ENCODE measurements around the gene KLHL22. TPM values are rescaled to one million over a fixed set of nuclear protein-coding genes. Genes with fewer than 3 reads are reported as not detected.
"Not testable (repeated sequence)": the region's sequence is repeated elsewhere in the genome, so short reads cannot be mapped to it uniquely, and the experiment has no call there.

KLHL22 gene
- total RNA-seq, 1 experiment from 2014 or later = 26.5 TPM

DNA sequence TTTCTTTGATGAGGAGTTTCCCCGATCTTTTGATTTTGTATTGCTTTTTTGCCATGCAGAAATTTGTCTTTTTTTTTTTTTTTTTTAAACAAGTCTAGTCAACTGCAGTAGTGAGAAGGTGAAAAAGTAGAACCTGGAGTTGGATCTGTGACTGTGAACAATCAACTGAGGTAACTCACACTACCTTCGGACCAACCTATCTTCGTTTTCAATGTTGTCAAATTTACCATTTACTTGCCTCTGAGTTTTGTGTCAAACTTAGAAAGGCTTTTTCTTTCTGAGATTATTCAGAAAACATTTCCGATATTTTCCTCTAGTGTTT, 20.5 kb downstream of the KLHL22 start:
- BruUV-seq (replicated peaks) = no TSS peak
- no peaks in the 10 kb centered on the region for H3K27me3 Mint-ChIP-seq (ENCODE audit: unreplicated experiment)
- H3K9me3 Mint-ChIP-seq (ENCODE audit: low read depth, unreplicated experiment) = peaks cover 4% of the 10 kb centered on the region
- no peaks in the 10 kb centered on the region for H3K4me1 Mint-ChIP-seq (ENCODE audit: low read depth, unreplicated experiment)
- TF ChIP-seq, protein P1, sequence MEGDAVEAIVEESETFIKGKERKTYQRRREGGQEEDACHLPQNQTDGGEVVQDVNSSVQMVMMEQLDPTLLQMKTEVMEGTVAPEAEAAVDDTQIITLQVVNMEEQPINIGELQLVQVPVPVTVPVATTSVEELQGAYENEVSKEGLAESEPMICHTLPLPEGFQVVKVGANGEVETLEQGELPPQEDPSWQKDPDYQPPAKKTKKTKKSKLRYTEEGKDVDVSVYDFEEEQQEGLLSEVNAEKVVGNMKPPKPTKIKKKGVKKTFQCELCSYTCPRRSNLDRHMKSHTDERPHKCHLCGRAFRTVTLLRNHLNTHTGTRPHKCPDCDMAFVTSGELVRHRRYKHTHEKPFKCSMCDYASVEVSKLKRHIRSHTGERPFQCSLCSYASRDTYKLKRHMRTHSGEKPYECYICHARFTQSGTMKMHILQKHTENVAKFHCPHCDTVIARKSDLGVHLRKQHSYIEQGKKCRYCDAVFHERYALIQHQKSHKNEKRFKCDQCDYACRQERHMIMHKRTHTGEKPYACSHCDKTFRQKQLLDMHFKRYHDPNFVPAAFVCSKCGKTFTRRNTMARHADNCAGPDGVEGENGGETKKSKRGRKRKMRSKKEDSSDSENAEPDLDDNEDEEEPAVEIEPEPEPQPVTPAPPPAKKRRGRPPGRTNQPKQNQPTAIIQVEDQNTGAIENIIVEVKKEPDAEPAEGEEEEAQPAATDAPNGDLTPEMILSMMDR (IDR thresholded peaks at IDR 0.05; ENCODE audit: unreplicated experiment) = no peak
- intact Hi-C loops (cut with micrococcal nuclease; ENCODE audit: unreplicated experiment) = no loop called here
- no peak overlapping the region for H3K4me3 Mint-ChIP-seq (ENCODE audit: low read depth, unreplicated experiment)
- DNase-seq = no peak
- no peaks in the 10 kb centered on the region for H3K36me3 Mint-ChIP-seq (ENCODE audit: insufficient read depth, unreplicated experiment)
- H3K27ac Mint-ChIP-seq (ENCODE audit: unreplicated experiment) = no peak overlapping the region
- CTCF ChIA-PET = interaction anchor here (0.7 kb wide), 1 partner anchor 57 kb away, joined by 3 read pairs; no protein-coding TSS in a partner anchor

DNA sequence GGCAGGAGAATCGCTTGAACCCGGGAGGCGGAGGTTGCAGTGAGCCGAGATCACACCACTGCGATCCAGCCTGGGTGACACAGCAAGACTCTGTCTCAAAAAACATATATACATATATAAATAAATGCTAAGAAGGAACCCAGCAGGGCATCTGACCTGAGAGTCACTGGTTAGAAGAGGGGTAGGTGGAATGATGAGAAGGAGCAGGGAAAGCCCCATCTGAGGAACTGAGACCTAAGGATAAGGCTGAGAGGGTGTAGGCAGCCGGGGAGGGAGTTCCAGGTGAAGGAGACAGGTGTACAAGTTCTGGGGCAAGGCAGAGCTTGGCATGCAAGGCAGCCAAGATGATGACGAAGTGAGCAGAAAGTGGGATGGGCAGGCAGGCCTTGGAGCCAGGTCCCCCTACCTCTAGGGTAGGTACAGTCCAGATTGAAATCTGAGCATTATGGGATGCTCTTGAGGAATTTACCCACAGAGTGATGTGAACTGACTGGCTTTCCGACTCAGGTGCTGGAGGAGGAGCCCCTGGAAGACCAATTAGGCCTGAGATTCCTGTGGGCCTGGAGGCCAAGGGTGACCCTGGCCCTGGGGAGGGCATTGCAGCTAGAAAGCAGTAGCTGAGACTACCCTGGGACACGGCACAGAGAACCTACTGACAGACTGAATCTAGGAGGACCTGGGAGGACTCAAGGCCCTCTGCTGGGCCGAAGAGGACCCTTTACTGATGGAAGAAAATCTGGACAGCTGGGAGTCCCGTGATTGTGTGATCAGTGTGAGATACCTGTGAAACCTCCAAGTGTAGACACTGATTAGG, 22.8 kb downstream of the KLHL22 start:
- CTCF ChIA-PET = no interaction called here
- H3K9me3 Mint-ChIP-seq (ENCODE audit: low read depth, unreplicated experiment) = no peaks in the 10 kb centered on the region
- intact Hi-C loops (cut with micrococcal nuclease; ENCODE audit: unreplicated experiment) = no loop called here
- no TSS peak for BruUV-seq (replicated peaks)
- TF ChIP-seq, protein P1 (IDR thresholded peaks at IDR 0.05; ENCODE audit: unreplicated experiment) = no peak
- H3K4me3 Mint-ChIP-seq (ENCODE audit: low read depth, unreplicated experiment) = no peak overlapping the region
- no peaks in the 10 kb centered on the region for H3K4me1 Mint-ChIP-seq (ENCODE audit: low read depth, unreplicated experiment)
- H3K27ac Mint-ChIP-seq (ENCODE audit: unreplicated experiment) = peak overlapping the region; percentile 55
- H3K36me3 Mint-ChIP-seq (ENCODE audit: insufficient read depth, unreplicated experiment) = peaks cover 4% of the 10 kb centered on the region
- no peak for DNase-seq
- no peaks in the 10 kb centered on the region for H3K27me3 Mint-ChIP-seq (ENCODE audit: unreplicated experiment)

DNA sequence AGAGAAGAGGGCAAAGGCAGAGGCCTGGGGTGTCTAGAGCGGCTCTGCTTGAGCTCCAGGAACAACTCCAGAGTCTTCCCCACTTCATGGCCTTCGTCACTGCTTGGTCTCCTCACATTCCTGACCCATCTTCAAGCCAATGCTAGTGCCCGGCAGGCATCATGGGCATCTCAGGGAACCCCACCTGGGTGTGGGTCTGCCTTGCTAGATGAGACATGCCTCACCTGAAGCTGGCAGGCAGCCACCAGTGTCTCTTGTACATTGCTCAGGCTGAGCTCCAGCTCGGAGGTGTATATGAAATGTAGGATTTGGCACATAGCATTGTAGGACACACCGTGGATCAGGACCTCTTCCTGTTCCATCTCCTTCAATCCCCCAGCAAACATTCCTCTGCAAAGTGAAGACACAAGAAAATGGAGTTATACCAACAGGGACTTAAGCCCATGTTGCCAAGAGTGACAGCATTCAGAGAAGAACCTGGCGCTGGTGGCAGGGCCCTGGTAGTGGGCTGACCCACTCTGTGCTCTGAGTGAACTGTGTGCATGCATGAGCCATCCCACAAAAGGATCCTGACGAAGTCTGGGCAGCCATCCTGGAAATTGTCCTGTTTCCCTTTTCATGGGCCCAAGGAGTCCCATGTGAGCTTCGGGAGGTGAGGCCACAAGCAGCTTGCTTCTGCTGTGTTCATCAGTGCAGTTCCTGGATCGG, 24.3 kb downstream of the KLHL22 start:
- H3K27me3 Mint-ChIP-seq (ENCODE audit: unreplicated experiment) = no peaks in the 10 kb centered on the region
- CTCF ChIA-PET = no interaction called here
- TF ChIP-seq, protein P1 (IDR thresholded peaks at IDR 0.05; ENCODE audit: unreplicated experiment) = no peak
- no peaks in the 10 kb centered on the region for H3K4me1 Mint-ChIP-seq (ENCODE audit: low read depth, unreplicated experiment)
- no peak overlapping the region for H3K4me3 Mint-ChIP-seq (ENCODE audit: low read depth, unreplicated experiment)
- no peak for DNase-seq
- no TSS peak for BruUV-seq (replicated peaks)
- no peaks in the 10 kb centered on the region for H3K9me3 Mint-ChIP-seq (ENCODE audit: low read depth, unreplicated experiment)
- H3K36me3 Mint-ChIP-seq (ENCODE audit: insufficient read depth, unreplicated experiment) = peaks cover 4% of the 10 kb centered on the region
- intact Hi-C loops (cut with micrococcal nuclease; ENCODE audit: unreplicated experiment) = no loop called here
- H3K27ac Mint-ChIP-seq (ENCODE audit: unreplicated experiment) = no peak overlapping the region

DNA sequence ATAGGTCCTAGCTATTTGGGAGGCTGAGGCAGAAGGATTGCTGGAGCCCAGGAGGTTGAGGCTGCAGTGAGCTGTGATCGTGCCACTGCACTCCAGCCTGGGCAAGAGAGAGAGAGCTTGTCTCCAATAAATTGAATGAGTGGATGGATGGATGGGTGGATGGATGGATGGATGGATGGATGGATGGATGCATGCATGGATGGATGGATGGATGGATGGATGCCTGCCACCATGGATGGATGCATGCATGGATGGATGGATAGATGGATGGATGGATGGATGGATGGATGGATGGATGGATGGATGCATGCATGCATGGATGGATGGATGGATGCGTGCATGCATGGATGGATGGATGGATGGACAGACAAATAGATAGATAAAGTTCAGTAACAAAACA, 25.1 kb downstream of the KLHL22 start:
- H3K36me3 Mint-ChIP-seq (ENCODE audit: insufficient read depth, unreplicated experiment); H3K9me3 Mint-ChIP-seq (ENCODE audit: low read depth, unreplicated experiment); BruUV-seq (replicated peaks); H3K27me3 Mint-ChIP-seq (ENCODE audit: unreplicated experiment); DNase-seq; intact Hi-C loops (cut with micrococcal nuclease; ENCODE audit: unreplicated experiment); H3K4me1 Mint-ChIP-seq (ENCODE audit: low read depth, unreplicated experiment); H3K27ac Mint-ChIP-seq (ENCODE audit: unreplicated experiment); H3K4me3 Mint-ChIP-seq (ENCODE audit: low read depth, unreplicated experiment): not testable (repeated sequence)
- CTCF ChIA-PET = interaction anchor here (0.7 kb wide), 1 partner anchor 430 kb away, joined by 3 read pairs; no protein-coding TSS in a partner anchor
